NCI-H510A (cell line): ENCODE results near the gene TTLL4.
"Not testable (repeated sequence)": the region's sequence is repeated elsewhere in the genome, so short reads cannot be mapped to it uniquely, and the experiment has no call there.

Experiments
- DNase-seq: peaks from one replicate; lab custom pipeline; 2025; lab: John Stamatoyannopoulos, UW

Gene TTLL4

DNA sequence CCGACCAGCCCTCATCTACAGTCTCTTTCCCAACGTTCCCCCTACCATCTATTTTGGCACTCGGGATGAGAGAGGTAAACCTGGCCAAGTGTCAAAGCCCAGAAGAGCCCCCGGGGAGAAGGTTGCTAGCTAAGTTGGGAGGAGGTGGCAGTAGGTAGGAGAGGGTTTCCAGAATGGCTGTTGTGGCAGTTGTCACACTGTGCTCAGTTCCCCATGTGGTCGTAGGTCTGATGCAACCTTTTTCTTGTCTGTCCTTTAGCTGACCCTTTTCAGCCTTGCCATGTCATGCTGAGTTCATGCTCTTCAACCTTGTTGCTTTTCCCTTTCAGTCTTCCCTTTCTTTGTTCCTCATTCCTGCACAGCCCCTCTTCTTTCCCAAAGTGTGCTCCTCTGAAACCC, 34.5 kb downstream of the TTLL4 start:
- no peak for DNase-seq

- DNase-seq = no peak
Observed at GRCh38 chr2:218745559-218746469, 35.2 kb downstream of the TTLL4 start.

GRCh38 chr2:218746470-218746795, 35.8 kb downstream of the TTLL4 start:
- no peak for DNase-seq

DNA sequence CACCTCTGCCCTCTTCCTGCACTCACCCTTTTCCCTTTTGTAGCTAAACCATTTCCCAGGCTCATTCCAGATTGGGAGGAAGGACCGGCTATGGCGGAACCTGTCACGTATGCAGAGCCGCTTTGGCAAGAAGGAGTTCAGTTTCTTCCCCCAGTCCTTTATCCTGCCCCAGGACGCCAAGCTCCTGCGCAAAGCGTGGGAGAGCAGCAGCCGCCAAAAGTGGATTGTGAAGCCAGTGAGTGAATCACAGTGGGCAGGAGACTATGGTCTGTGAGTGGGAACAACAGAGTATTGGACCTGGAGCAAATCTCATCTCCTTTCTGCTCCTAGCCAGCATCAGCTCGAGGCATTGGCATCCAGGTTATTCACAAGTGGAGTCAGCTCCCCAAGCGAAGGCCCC, 36.3 kb downstream of the TTLL4 start:
- DNase-seq = no peak

DNA sequence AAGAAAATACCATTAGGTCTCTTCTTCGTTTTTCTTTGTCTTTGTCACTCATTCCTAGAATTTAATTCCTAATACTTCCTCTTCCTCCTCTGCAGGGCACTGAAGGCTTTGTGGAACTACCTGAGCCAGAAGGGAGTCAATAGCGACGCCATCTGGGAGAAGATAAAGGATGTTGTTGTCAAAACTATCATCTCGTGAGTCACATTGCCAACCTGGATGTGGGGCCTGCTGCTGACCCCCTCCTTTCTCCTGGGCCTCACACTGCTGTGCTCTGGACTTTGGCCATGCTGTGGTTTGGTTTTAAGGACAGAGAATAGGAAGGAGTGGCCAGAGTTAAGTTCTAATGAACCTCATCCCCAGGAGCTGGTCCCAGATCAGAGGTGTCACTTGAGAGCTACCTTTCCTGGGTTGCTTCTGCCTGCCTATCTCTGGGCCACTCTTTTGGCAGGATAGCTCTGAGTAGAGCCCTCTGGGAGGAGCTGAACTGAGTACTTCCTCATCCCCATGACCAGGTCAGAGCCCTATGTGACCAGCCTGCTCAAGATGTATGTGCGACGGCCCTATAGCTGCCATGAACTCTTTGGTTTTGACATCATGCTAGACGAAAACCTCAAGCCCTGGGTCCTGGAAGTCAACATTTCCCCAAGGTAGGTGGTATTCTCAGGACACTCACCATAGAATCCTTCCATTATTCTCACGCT, 38.3 kb downstream of the TTLL4 start:
- DNase-seq = no peak

DNA sequence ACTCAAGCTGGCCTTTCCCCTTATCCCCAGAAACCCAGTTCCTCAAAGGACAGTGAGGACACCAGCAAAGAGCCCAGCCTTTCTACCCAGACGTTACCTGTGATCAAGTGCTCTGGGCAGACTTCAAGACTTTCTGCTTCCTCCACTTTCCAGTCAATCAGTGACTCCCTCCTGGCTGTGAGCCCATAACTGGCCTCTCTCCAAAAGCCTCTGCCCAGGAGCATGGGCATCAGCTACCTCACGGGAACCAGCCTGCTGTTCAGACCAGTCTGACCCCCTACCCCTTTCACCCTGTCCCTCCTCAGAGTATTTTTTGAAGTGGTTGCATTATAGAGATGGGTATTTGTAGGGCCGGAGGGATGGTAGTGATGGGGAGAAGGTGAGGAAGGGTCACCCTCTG, 43.6 kb downstream of the TTLL4 start:
- DNase-seq = no peak

DNA sequence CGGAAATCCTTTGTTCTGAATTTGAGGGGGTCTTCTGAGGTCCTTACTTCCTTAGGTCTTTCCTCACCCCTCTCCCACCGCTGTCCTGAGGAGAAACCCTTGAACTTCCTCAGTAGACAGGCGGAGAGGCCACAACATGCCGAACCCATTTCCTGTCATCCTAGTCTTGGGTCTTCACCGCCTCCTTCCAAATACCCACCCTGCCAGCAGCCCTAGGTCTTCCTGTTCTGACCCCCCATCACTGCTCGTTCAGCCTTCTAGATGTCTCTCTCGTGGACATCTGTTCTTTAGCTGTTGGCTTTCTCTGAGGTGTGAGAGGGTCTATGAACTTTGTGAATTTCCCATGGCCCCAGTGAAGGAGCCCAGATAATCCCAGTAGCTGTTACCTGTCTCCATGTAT, 44.1 kb downstream of the TTLL4 start:
- no peak for DNase-seq

DNA sequence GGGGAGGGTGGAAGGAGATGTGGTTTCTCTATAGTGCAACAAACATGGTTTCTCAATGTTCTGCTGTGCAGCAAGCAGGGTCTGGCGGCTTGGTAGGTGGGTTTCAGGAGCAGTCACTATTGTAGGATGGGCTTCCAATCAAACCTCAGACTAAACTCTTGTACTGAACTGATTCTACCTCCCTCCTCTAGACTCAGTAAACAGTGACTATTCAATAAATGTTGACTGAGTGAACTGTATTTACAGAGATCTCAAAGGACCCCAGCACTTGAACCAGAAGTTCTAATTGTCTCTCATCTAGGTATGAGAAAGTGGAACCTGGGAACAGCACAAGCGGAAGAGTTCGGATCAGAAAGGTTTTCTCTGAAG, 44.5 kb downstream of the TTLL4 start:
- DNase-seq = no peak

DNA sequence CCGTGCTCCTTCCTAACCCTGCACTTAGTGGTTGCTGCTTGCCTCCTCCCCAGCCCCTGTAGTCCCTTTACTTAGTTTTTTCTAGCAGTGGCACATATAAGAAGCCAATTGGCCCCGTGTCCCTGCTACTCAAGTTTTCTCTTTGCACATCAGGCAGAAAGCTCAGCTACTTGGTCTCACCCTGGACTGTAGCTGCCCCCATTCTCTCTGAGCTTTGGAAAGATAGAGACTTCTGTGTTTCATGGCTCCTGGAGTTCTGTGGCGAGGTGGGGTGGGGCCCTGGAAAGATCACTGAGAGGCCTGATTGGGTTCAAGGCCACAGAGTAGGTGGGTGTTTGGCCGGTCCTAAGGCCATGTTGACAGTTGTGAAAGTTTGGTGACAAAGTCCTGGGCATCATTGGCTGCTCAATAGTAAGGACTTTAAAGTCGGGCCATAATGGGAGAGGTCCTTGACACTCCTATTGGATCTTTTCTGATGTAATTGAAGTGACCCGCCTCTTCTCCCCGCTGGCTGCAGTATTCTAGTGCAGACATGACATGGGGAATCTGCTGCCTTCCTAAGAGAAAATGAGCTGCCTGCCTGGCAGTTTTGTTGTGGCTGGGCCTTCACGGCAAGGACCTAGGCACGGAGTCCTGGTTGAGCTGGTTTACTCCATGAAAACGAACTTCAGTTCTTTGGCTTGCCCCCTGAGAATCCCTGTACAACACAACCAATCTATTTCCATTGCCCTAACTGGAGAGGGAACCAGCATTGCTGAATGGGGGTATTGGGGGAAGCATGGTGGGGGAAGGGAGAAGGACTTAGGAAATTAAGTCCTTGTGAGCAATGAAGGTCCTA, 45.2 kb downstream of the TTLL4 start:
- no peak for DNase-seq

GRCh38 chr2:218756599-218757377, 46.2 kb downstream of the TTLL4 start:
- DNase-seq = no peak

DNA sequence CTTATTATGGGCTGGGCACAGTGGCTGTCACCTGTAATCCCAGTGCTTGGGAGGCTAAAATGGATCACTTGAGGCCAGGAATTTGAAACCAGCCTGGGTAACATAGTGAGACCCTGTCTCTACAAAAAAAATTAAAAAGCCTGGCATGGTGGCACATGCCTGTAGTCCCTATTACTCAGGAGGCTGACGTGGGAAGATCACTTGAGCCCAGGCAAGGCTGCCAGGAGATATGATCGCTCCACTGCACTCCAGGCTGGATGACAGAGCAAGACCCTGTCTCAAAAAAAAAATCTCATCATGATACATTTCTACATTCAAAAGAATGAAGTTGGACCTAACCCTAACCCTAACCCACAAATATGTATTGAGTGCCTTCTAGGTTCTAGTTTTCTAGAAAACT, 51.2 kb downstream of the TTLL4 start:
- DNase-seq = no peak

DNA sequence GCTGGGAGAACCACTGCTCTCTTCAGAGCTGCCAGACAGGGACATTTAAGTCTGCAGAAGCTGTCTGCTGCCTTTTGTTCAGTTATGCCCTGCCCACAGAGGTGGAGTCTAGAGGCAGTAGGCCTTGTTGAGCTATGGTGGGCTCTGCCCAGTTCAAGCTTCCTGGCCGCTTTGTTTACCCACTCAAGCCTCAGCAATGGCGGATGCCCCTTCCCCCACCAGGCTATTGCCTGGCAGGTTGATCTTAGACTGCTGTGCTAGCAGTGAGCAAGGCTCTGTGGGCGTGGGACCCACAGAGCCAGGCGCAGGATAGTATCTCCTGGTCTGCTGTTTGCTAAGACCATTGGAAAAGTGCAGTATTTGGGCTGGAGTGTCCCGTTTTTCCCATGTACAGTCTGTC, 62.1 kb downstream of the TTLL4 start:
- not testable (repeated sequence) for DNase-seq

- DNase-seq = no peak
Observed at GRCh38 chr2:218773881-218774280, 63.2 kb downstream of the TTLL4 start.

DNA sequence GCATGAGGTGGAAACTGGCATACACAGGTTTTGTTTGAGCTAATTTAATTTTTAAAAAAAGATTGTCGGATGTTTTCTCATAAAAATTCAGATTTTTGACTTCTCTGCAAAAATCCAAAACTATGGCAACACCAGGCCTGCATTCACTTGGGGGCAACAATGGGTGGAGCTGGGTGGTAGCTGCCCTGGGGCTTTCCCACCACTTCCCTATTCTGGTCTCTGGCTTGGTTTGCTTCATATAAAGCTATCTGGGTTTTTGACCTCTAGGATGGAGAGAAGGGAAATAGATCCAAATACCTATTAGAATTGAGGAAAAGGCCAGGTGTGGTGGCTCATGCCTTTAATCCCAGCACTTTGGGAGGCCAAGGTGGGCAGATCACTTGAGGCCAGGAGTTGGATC, 65.9 kb downstream of the TTLL4 start:
- no peak for DNase-seq

- no peak for DNase-seq
Observed at GRCh38 chr2:218777276-218777990, 66.8 kb downstream of the TTLL4 start.

GRCh38 chr2:218780046-218780445, 69.4 kb downstream of the TTLL4 start:
- no peak for DNase-seq

- DNase-seq = no peak
Observed at GRCh38 chr2:218780851-218781690, 70.4 kb downstream of the TTLL4 start.

- peak; percentile 30 for DNase-seq
Observed at GRCh38 chr2:218781691-218782527, 71.3 kb downstream of the TTLL4 start, which contains the start of gene CYP27A1. CYP27A1 (plus strand) TSS chr2:218782147; CDS start chr2:218782183, 36 bp downstream.

DNA sequence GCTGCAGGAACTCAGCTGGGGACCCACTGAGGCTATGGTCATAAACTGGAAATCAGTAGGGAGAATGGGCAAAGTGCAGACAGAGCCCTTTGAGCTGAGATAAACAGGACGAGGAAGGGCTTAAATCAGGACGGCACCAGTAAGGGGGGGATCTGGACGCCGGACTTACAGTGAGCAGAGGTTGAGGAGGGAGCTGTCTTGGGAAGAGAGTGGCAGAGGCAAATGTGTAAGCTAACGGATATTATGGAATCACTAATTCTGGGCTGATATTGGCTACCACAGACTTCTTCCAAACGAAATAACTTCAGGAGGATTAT, 71.9 kb downstream of the TTLL4 start:
- no peak for DNase-seq
